H9 (cell line): Measurements from ENCODE around the gene NAIF1. TPM values are rescaled to one million over a fixed set of nuclear protein-coding genes. Genes with fewer than 3 reads are reported as not detected.

Experiments used
- DNase-seq: peaks from one replicate; pipeline ENCODE4 v3.0.0-alpha.2; 2017
- H2AFZ ChIP-seq: one replicate; pipeline ENCODE4 v1.6.1; 2013; ENCODE audit warnings: mild to moderate bottlenecking, low read length, control low read depth, moderate library complexity
- H2AK5ac ChIP-seq: 2 replicates; pipeline ENCODE4 v1.6.1; 2013; ENCODE audit warnings: low read length, control low read depth, mixed read lengths; ENCODE audit not compliant: insufficient read length
- H2BK120ac ChIP-seq: one replicate; pipeline ENCODE4 v1.6.1; 2013; ENCODE audit warnings: low read depth, mild to moderate bottlenecking, low read length, control low read depth, inconsistent platforms; ENCODE audit not compliant: poor library complexity, severe bottlenecking
- H2BK12ac ChIP-seq: 2 replicates; pipeline ENCODE4 v1.6.1; 2013; ENCODE audit warnings: low read length, control low read depth, mixed read lengths, low read depth; ENCODE audit not compliant: insufficient read length
- H2BK15ac ChIP-seq: 2 replicates; pipeline ENCODE4 v1.6.1; 2013; ENCODE audit warnings: low read depth, low read length, control low read depth
- H2BK20ac ChIP-seq: one replicate; pipeline ENCODE4 v1.6.1; 2013; ENCODE audit warnings: low read depth, mild to moderate bottlenecking, low read length, control low read depth, inconsistent platforms; ENCODE audit not compliant: poor library complexity, severe bottlenecking
- H2BK5ac ChIP-seq: 2 replicates; pipeline ENCODE4 v1.6.1; 2013; ENCODE audit warnings: low read length, control low read depth, mixed read lengths; ENCODE audit not compliant: insufficient read length
- H3K14ac ChIP-seq: 2 replicates; pipeline ENCODE4 v1.6.1; 2013; ENCODE audit warnings: low read length, control low read depth; ENCODE audit not compliant: insufficient read depth
- H3K18ac ChIP-seq: 2 replicates; pipeline ENCODE4 v1.6.1; 2013; ENCODE audit warnings: low read depth, mild to moderate bottlenecking, mixed read lengths, low read length, control low read depth; ENCODE audit not compliant: insufficient read length
- H3K23ac ChIP-seq: 2 replicates; pipeline ENCODE4 v1.6.1; 2013; ENCODE audit warnings: low read length, control low read depth, mixed read lengths, low read depth; ENCODE audit not compliant: insufficient read length
- H3K23me2 ChIP-seq: 2 replicates; pipeline ENCODE4 v1.6.1; 2013; ENCODE audit warnings: low read depth, mild to moderate bottlenecking, mixed read lengths, low read length, control low read depth; ENCODE audit not compliant: insufficient read length, poor library complexity, severe bottlenecking
- H3K27ac ChIP-seq: 2 replicates; pipeline ENCODE4 v1.5.1; 2013; ENCODE audit warnings: low read length, control low read depth, mixed read lengths, low read depth; ENCODE audit not compliant: insufficient read length
- H3K27me3 ChIP-seq: 2 replicates; pipeline ENCODE4 v1.6.1; 2013; ENCODE audit warnings: low read length, control low read depth, inconsistent platforms; ENCODE audit not compliant: insufficient read depth
- H3K4ac ChIP-seq: 2 replicates; pipeline ENCODE4 v1.6.1; 2013; ENCODE audit warnings: low read depth, mild to moderate bottlenecking, control low read depth, inconsistent platforms, low read length, moderate library complexity
- H3K4me1 ChIP-seq: 2 replicates; pipeline ENCODE4 v1.6.1; 2013; ENCODE audit warnings: low read length, control low read depth, inconsistent platforms; ENCODE audit not compliant: insufficient read depth
- H3K4me2 ChIP-seq: 2 replicates; pipeline ENCODE4 v1.6.1; 2013; ENCODE audit warnings: low read length, control low read depth, mixed read lengths; ENCODE audit not compliant: insufficient read length, insufficient read depth
- H3K56ac ChIP-seq: 2 replicates; pipeline ENCODE4 v1.6.1; 2013; ENCODE audit warnings: low read depth, mild to moderate bottlenecking, mixed read lengths, low read length, control low read depth; ENCODE audit not compliant: insufficient read length
- H3K79me1 ChIP-seq: 2 replicates; pipeline ENCODE4 v1.6.1; 2013; ENCODE audit warnings: low read depth, mild to moderate bottlenecking, moderate library complexity, low read length, control low read depth, inconsistent platforms; ENCODE audit not compliant: insufficient read depth, poor library complexity, severe bottlenecking
- H3K79me2 ChIP-seq: 2 replicates; pipeline ENCODE4 v1.6.1; 2013; ENCODE audit warnings: low read length, control low read depth, inconsistent platforms; ENCODE audit not compliant: insufficient read depth
- H3K9ac ChIP-seq: 2 replicates; pipeline ENCODE4 v1.6.1; 2013; ENCODE audit warnings: low read length, control low read depth, mixed read lengths; ENCODE audit not compliant: insufficient read length; ENCODE audit errors: extremely low read depth
- H3K9me3 ChIP-seq: one replicate; pipeline ENCODE4 v1.6.1; 2013; ENCODE audit warnings: low read depth, low read length, inconsistent platforms; ENCODE audit not compliant: control insufficient read depth
- H3T11ph ChIP-seq: one replicate; pipeline ENCODE4 v1.6.1; 2013; ENCODE audit warnings: mild to moderate bottlenecking, low read length, control low read depth, inconsistent platforms
- H4K20me1 ChIP-seq: one replicate; pipeline ENCODE4 v1.6.1; 2013; ENCODE audit not compliant: control insufficient read depth, insufficient read length, insufficient read depth
- H4K5ac ChIP-seq: 2 replicates; pipeline ENCODE4 v1.6.1; 2013; ENCODE audit warnings: low read depth, mild to moderate bottlenecking, mixed read lengths, low read length, control low read depth; ENCODE audit not compliant: insufficient read length
- H4K8ac ChIP-seq: replicated peaks from 2 replicates; pipeline ENCODE4 v1.6.1; 2013; ENCODE audit warnings: low read length, control low read depth, mixed read lengths, low read depth; ENCODE audit not compliant: insufficient read length
- H4K91ac ChIP-seq: 2 replicates; pipeline ENCODE4 v1.6.1; 2013; ENCODE audit warnings: low read depth, mild to moderate bottlenecking, moderate library complexity, mixed read lengths, low read length, control low read depth; ENCODE audit not compliant: insufficient read length
- H3K27ac Mint-ChIP-seq, 3 experiments: 2 replicates in 2 of 3; 3 replicates in 1 of 3; pipeline ENCODE4 v1.8.0; 2020 to 2021; ENCODE audit warnings: mixed read lengths in 3 of 3, mild to moderate bottlenecking in 1 of 3, moderate library complexity in 1 of 3
- H3K27me3 Mint-ChIP-seq: 2 replicates; pipeline ENCODE4 v1.8.0; 2021; ENCODE audit warnings: low read depth, mild to moderate bottlenecking, moderate library complexity, mixed read lengths
- H3K36me3 Mint-ChIP-seq, 3 experiments: 2 replicates in 2 of 3; 3 replicates in 1 of 3; pipeline ENCODE4 v1.8.0; 2020 to 2021; ENCODE audit warnings: low read depth in 3 of 3, mixed read lengths in 3 of 3; ENCODE audit not compliant: insufficient read depth in 1 of 3
- H3K4me1 Mint-ChIP-seq, 2 experiments: 2 replicates each; pipeline ENCODE4 v1.8.0; 2020; ENCODE audit warnings: mixed read lengths in 2 of 2
- H3K4me3 Mint-ChIP-seq, 2 experiments: 2 replicates in 1 of 2; 3 replicates in 1 of 2; pipeline ENCODE4 v1.8.0; 2020 to 2021; ENCODE audit warnings: mild to moderate bottlenecking in 2 of 2, mixed read lengths in 2 of 2, moderate library complexity in 1 of 2
- H3K9me3 Mint-ChIP-seq, 2 experiments: 2 replicates in 1 of 2; 3 replicates in 1 of 2; pipeline ENCODE4 v1.8.0; 2020; ENCODE audit warnings: mild to moderate bottlenecking in 2 of 2, mixed read lengths in 2 of 2, moderate library complexity in 1 of 2
- CTCF ChIP-seq: fragments of 200-600 bp; sonication (generic); conservative IDR thresholded peaks from 3 replicates; pipeline ENCODE4 v1.8.0; 2021; ENCODE audit warnings: antibody characterized with exemption, mild to moderate bottlenecking
- WGBS: extraction: QIAGEN DNeasy Blood & Tissue Kit; methylation state at CpG from one replicate; pipeline ENCODE4 v1.1.7; 2013; ENCODE audit warnings: missing lambda C conversion rate, low lambda C conversion rate, mixed read lengths; ENCODE audit not compliant: insufficient read length; ENCODE audit errors: extremely low coverage; 5-methylcytosine and 5-hydroxymethylcytosine counted together
- total RNA-seq: library from RNA; stranded (reverse); gene quantifications from 2 replicates; pipeline ENCODE4 v1.2.1, GENCODE V29; 2021

NAIF1 gene
- total RNA-seq, 1 experiment from 2014 or later, result 6.3 TPM

GRCh38 chr9:128082151-128082550 is 15.0 kb upstream of the NAIF1 start:
- Mint-ChIP-seq H3K27ac (peak overlapping the region; percentile 70 to 97 (median 95); a peak in 4 of 7 replicates), H3K27me3 (no peaks in the 10 kb centered on the region), H3K9me3 (no peaks in the 10 kb centered on the region), H3K4me3 (no peak overlapping the region), H3K36me3 (peaks cover 0 to 8% (median 5%) of the 10 kb centered on the region in 3 experiments; a peak in 3 of 7 replicates), H3K4me1 (peaks cover 32 to 35% of the 10 kb centered on the region in 2 experiments)
- no peak overlapping the region for H2BK12ac ChIP-seq
- H3K4me1 ChIP-seq, result peaks cover 4% of the 10 kb centered on the region; the same call in 1 of the 2 replicates
- no peak overlapping the region for H3K14ac ChIP-seq
- H4K20me1 ChIP-seq, result no peaks in the 10 kb centered on the region
- no peak overlapping the region for H2BK5ac ChIP-seq
- TF ChIP-seq CTCF, result no peak
- H3K79me2 ChIP-seq, result no peaks in the 10 kb centered on the region; the same call in 1 of the 2 replicates
- H3K27ac ChIP-seq, result no peak overlapping the region
- H3T11ph ChIP-seq, result no peak overlapping the region
- no peak overlapping the region for H2AFZ ChIP-seq
- H2BK20ac ChIP-seq, result no peak overlapping the region
- H3K4me2 ChIP-seq, result no peak overlapping the region
- no peak overlapping the region for H4K91ac ChIP-seq
- no peak overlapping the region for H3K18ac ChIP-seq
- H3K9me3 ChIP-seq, result no peaks in the 10 kb centered on the region
- no peak for DNase-seq
- no peak overlapping the region for H4K5ac ChIP-seq
- peak overlapping the region; percentile 23 for H3K9ac ChIP-seq
- no peaks in the 10 kb centered on the region for H3K23me2 ChIP-seq
- H2BK15ac ChIP-seq, result no peak overlapping the region
- H2BK120ac ChIP-seq, result no peak overlapping the region
- peaks cover 3% of the 10 kb centered on the region for H3K79me1 ChIP-seq
- no peak overlapping the region for H3K23ac ChIP-seq
- H3K4ac ChIP-seq, result no peak overlapping the region
- no peaks in the 10 kb centered on the region for H3K27me3 ChIP-seq
- H4K8ac ChIP-seq, result no peak overlapping the region
- H2AK5ac ChIP-seq, result no peak overlapping the region
- H3K56ac ChIP-seq, result no peak overlapping the region
- WGBS, result no CpG with 5 or more reads among the region's 7 CpGs
